ENCODE measurements around the gene ADAMTS7. TPM values are rescaled to one million over a fixed set of nuclear protein-coding genes. Genes with fewer than 3 reads are reported as not detected.
"Not testable (repeated sequence)": the region's sequence is repeated elsewhere in the genome, so short reads cannot be mapped to it uniquely, and the experiment has no call there.

The ADAMTS7 gene
- total and polyA plus RNA-seq, 2 of the 4 experiments (the other 2 are of a cell fraction), result 1.4 to 12.6 TPM

DNA sequence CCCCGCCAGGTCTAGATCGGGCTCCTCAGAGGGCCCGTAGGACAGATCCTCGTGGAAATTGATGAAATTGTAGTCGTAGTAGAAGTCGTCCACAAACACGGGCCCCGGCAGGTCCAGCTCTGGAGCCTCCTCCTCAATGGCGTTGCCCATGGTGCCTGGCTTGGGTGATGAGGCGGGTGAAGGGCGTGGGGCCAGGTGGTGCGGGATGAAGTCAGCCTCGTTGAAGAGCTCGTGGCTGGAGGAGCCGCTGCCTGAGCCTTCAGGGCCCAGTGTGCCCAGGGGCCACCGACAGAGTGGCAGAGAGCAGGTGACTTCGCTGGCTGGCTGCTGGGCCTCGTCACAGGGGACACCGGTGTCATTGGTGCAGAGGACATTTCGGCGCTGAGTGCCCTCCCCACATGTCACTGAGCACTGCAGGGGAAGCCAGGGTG lies 44.6 kb downstream of the ADAMTS7 start:
- intact Hi-C loops (cut with micrococcal nuclease); H3K4me1 ChIP-seq (ENCODE audit: control insufficient read depth, insufficient read depth, low read length); H4K5ac ChIP-seq (ENCODE audit: low read depth, low read length); H3K27me3 ChIP-seq (ENCODE audit: control insufficient read depth, insufficient read depth, low read length); in situ Hi-C loops (cut with MboI; ENCODE audit: low sequenced_read_pairs); H3K9me3 ChIP-seq (ENCODE audit: control insufficient read depth, insufficient read depth, low read length); dilution Hi-C loops (cut with HindIII; ENCODE audit: low sequenced_read_pairs, unreplicated experiment); H2AK9ac ChIP-seq (replicated peaks; ENCODE audit: low read depth, low read length, poor library complexity); H2AK5ac ChIP-seq (ENCODE audit: low read depth, low read length); H3K9ac ChIP-seq (ENCODE audit: low read depth, low read length); H2BK15ac ChIP-seq (ENCODE audit: low read depth, low read length); H2BK120ac ChIP-seq (ENCODE audit: low read depth, low read length); H3K27ac ChIP-seq (ENCODE audit: insufficient read depth, low read length); H3K36me3 ChIP-seq (ENCODE audit: control insufficient read depth, insufficient read depth, low read length); POLR2A ChIA-PET (ENCODE audit: unreplicated experiment); H3K4ac ChIP-seq (ENCODE audit: low read depth, low read length); H3K9me1 ChIP-seq (ENCODE audit: insufficient read depth, low read length); H3K23ac ChIP-seq (ENCODE audit: low read depth, low read length); H3K4me3 ChIP-seq (ENCODE audit: insufficient read depth, low read depth, low read length); H3K56ac ChIP-seq (ENCODE audit: extremely low read depth, insufficient read depth, low read length); H2BK5ac ChIP-seq (ENCODE audit: low read depth, low read length, poor library complexity, severe bottlenecking); H4K8ac ChIP-seq (ENCODE audit: low read depth in 2 of 2, low read length in 2 of 2); H2AFZ ChIP-seq (replicated peaks; ENCODE audit: low read length, poor library complexity); H2BK20ac ChIP-seq (ENCODE audit: low read depth, low read length); H4K91ac ChIP-seq (ENCODE audit: insufficient read depth, low read depth, low read length); CTCF ChIA-PET; H4K20me1 ChIP-seq (ENCODE audit: insufficient read depth, low read length); H3K79me1 ChIP-seq (ENCODE audit: low read depth in 1 of 2, low read length in 2 of 2); H3K18ac ChIP-seq (ENCODE audit: low read depth, low read length); ATAC-seq (ENCODE audit: low read depth); DNase-seq; H3K14ac ChIP-seq (replicated peaks; ENCODE audit: low read depth, low read length); H3K4me2 ChIP-seq (ENCODE audit: low read depth, low read length): not testable (repeated sequence)
- BruUV-seq (replicated peaks), result TSS peak; percentile 64
- 100% methylated on average over 1 of the region's 21 CpGs; no CpG with 5 or more reads in 1 of the 2 experiments for WGBS, 2 experiments (ENCODE audit: extremely low coverage in 2 of 2, insufficient read length in 1 of 2)

Data from IMR-90 (cell line).